ENCODE measurements around the gene AFAP1. TPM values are rescaled to one million over a fixed set of nuclear protein-coding genes. Genes with fewer than 3 reads are reported as not detected.

AFAP1 gene
- total and polyA plus RNA-seq, 2 donors (not counting 1 experiment from before 2014, with no cell fraction given), result 0.03 to 0.44 TPM

- CTCF ChIA-PET, result no interaction called here
- H3K4me3 ChIP-seq (ENCODE audit: control extremely low read depth in 1 of 5, extremely low read depth in 1 of 5, insufficient read depth in 1 of 5, low read depth in 2 of 5, low read length in 4 of 5), result no peak overlapping the region
- H2AFZ ChIP-seq (ENCODE audit: insufficient read depth, low read depth, low read length, poor library complexity, severe bottlenecking), result no peak overlapping the region
- H3K4me2 ChIP-seq (replicated peaks; ENCODE audit: low read depth, low read length, poor library complexity, severe bottlenecking), result no peak overlapping the region
- POLR2A ChIA-PET, result no interaction called here
- DNase-seq, result no peak
- H4K20me1 ChIP-seq (ENCODE audit: control insufficient read depth, insufficient read depth, low read length, poor library complexity, severe bottlenecking), result no peaks in the 10 kb centered on the region
- Mint-ChIP-seq H3K27ac (no peak overlapping the region), H3K9me3 (ENCODE audit: insufficient read depth) (no peaks in the 10 kb centered on the region), H3K4me3 (no peak overlapping the region), H3K4me1 (no peaks in the 10 kb centered on the region), H3K27me3 (peaks cover 20% of the 10 kb centered on the region)
- peaks cover 0 to 7% (median 0%) of the 10 kb centered on the region in 4 experiments for H3K27me3 ChIP-seq (replicated peaks in 1 of 4; ENCODE audit: control extremely low read depth in 1 of 4, control insufficient read depth in 3 of 4, insufficient read depth in 4 of 4, low read length in 3 of 4)
- no peak overlapping the region for H3K27ac ChIP-seq (ENCODE audit: low read length in 2 of 2)
- intact Hi-C loops (cut with micrococcal nuclease), result no loop called here
- no peaks in the 10 kb centered on the region for H3K4me1 ChIP-seq (ENCODE audit: control insufficient read depth in 2 of 2, insufficient read depth in 2 of 2, low read length in 2 of 2)
- peaks cover 0 to 14% (median 0%) of the 10 kb centered on the region in 3 donors for H3K9me3 ChIP-seq (ENCODE audit: control extremely low read depth in 1 of 3, control insufficient read depth in 2 of 3, insufficient read depth in 1 of 3, low read length in 2 of 3)
- H3K79me2 ChIP-seq (ENCODE audit: control insufficient read depth, insufficient read depth, low read length), result no peaks in the 10 kb centered on the region
- TF ChIP-seq EZH2 (IDR thresholded peaks at IDR 0.05; ENCODE audit: borderline replicate concordance, insufficient read depth, low read depth, low read length, poor library complexity, severe bottlenecking), result no peak
- no peak for TF ChIP-seq CTCF (IDR thresholded peaks at IDR 0.05)
- H3K36me3 ChIP-seq (replicated peaks in 1 of 2; ENCODE audit: control extremely low read depth in 1 of 2, control insufficient read depth in 1 of 2, extremely low read depth in 1 of 2, insufficient read depth in 2 of 2, low read length in 1 of 2), result no peaks in the 10 kb centered on the region
- H3K9ac ChIP-seq (ENCODE audit: low read length), result no peak overlapping the region
- ATAC-seq (ENCODE audit: low read depth), result no peak
- 58% methylated on average over 4 of the region's 6 CpGs for WGBS (ENCODE audit: insufficient coverage)
These were observed 223.5 kb downstream of the AFAP1 start for GRCh38 chr4:7716010-7716721.

DNA sequence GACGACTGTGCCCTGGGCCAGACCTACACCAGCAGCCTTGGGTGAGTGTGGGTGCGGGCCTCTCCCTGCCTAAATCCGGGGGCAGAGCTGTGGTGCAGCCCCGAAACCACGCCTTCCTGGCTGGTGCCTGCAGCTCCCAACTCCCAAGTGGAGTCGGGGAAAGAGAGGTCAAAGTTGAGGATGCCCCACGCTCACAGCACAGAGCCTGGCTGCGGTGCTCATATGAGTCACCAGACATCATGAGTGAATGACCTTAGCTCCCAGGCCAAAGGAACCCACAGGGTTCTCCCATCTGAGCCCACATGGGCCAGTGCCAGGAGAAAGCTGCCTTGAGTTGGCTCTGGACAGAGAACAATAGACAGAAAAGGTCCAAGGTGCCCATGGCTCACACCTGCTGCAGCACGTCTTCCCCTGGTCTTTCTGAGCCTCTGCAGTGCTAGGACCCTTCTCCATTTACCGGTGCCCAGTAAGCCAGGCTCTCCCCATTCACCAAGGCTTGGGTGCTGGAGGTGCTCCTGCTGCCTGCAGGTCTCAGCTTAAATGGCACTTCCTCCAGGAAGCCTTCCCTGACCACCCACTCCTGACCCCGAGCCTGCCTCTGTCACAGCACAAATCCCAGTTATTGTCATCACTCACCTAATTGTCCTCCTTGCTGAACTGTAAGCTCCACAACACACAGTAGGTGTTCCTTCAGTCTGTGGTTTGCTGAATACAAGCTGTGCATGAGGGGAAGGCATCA, 224.2 kb downstream of the AFAP1 start:
- Histone ChIP-seq H3K4me1 (ENCODE audit: control insufficient read depth in 2 of 2, insufficient read depth in 2 of 2, low read length in 2 of 2) (no peaks in the 10 kb centered on the region), H3K9me3 (ENCODE audit: control extremely low read depth in 1 of 3, control insufficient read depth in 2 of 3, insufficient read depth in 1 of 3, low read length in 2 of 3) (peaks cover 0 to 14% (median 0%) of the 10 kb centered on the region in 3 donors), H3K4me2 (replicated peaks; ENCODE audit: low read depth, low read length, poor library complexity, severe bottlenecking) (no peak overlapping the region), H3K36me3 (replicated peaks in 1 of 2; ENCODE audit: control extremely low read depth in 1 of 2, control insufficient read depth in 1 of 2, extremely low read depth in 1 of 2, insufficient read depth in 2 of 2, low read length in 1 of 2) (no peaks in the 10 kb centered on the region), H3K4me3 (ENCODE audit: control extremely low read depth in 1 of 5, extremely low read depth in 1 of 5, insufficient read depth in 1 of 5, low read depth in 2 of 5, low read length in 4 of 5) (no peak overlapping the region), H2AFZ (ENCODE audit: insufficient read depth, low read depth, low read length, poor library complexity, severe bottlenecking) (no peak overlapping the region), H4K20me1 (ENCODE audit: control insufficient read depth, insufficient read depth, low read length, poor library complexity, severe bottlenecking) (no peaks in the 10 kb centered on the region), H3K27me3 (replicated peaks in 1 of 4; ENCODE audit: control extremely low read depth in 1 of 4, control insufficient read depth in 3 of 4, insufficient read depth in 4 of 4, low read length in 3 of 4) (peaks cover 0 to 7% (median 0%) of the 10 kb centered on the region in 4 experiments), H3K9ac (ENCODE audit: low read length) (no peak overlapping the region), H3K79me2 (ENCODE audit: control insufficient read depth, insufficient read depth, low read length) (no peaks in the 10 kb centered on the region), H3K27ac (ENCODE audit: low read length in 2 of 2) (no peak overlapping the region)
- Mint-ChIP-seq H3K4me3 (no peak overlapping the region), H3K4me1 (no peaks in the 10 kb centered on the region), H3K27ac (no peak overlapping the region), H3K9me3 (ENCODE audit: insufficient read depth) (no peaks in the 10 kb centered on the region), H3K27me3 (peaks cover 18% of the 10 kb centered on the region)
- TF ChIP-seq CTCF (IDR thresholded peaks at IDR 0.05), result no peak
- TF ChIP-seq EZH2 (IDR thresholded peaks at IDR 0.05; ENCODE audit: borderline replicate concordance, insufficient read depth, low read depth, low read length, poor library complexity, severe bottlenecking), result no peak
- ChIA-PET POLR2A (no interaction called here), CTCF (no interaction called here)
- no peak for ATAC-seq (ENCODE audit: low read depth)
- DNase-seq, result no peak
- WGBS (ENCODE audit: insufficient coverage), result 88% methylated on average over 10 of the region's 11 CpGs
- intact Hi-C loops (cut with micrococcal nuclease), result no loop called here

All from B cell (primary cell).